DOHH2 (cell line): ENCODE data around the gene PIGO.

Experiments
- H3F3A ChIP-seq: fragments of 200-600 bp; sonication (generic), shearing (Covaris generic); 2 replicates; pipeline ENCODE4 v1.6.0; 2016; ENCODE audit warnings: antibody characterized with exemption, mild to moderate bottlenecking; ENCODE audit not compliant: control insufficient read depth, insufficient read depth
- H3K27ac ChIP-seq: fragments of 200-600 bp; sonication (generic); 2 replicates; pipeline ENCODE4 v1.5.1; 2014; ENCODE audit warnings: low read depth, mild to moderate bottlenecking, low read length, moderate library complexity
- H3K27me3 ChIP-seq: fragments of 200-600 bp; sonication (generic); 2 replicates; pipeline ENCODE4 v1.6.1; 2014; ENCODE audit warnings: mild to moderate bottlenecking, low read length, mixed read lengths; ENCODE audit not compliant: control insufficient read depth
- H3K36me3 ChIP-seq: fragments of 200-600 bp; sonication (generic); 2 replicates; pipeline ENCODE4 v1.6.1; 2014; ENCODE audit warnings: mild to moderate bottlenecking, low read length, moderate library complexity, mixed read lengths; ENCODE audit not compliant: control insufficient read depth
- H3K4me1 ChIP-seq: fragments of 200-600 bp; sonication (generic); 2 replicates; pipeline ENCODE4 v1.6.1; 2014; ENCODE audit warnings: mild to moderate bottlenecking, low read length, mixed read lengths; ENCODE audit not compliant: control insufficient read depth
- H3K4me2 ChIP-seq: fragments of 200-600 bp; sonication (generic); 2 replicates; pipeline ENCODE4 v1.6.0; 2014; ENCODE audit warnings: mild to moderate bottlenecking, low read length, moderate library complexity
- H3K4me3 ChIP-seq: fragments of 200-600 bp; sonication (generic); 2 replicates; pipeline ENCODE4 v1.5.1; 2014; ENCODE audit warnings: mild to moderate bottlenecking, low read length, mixed read lengths
- H3K79me2 ChIP-seq: fragments of 200-600 bp; sonication (generic); 2 replicates; pipeline ENCODE4 v1.6.1; 2014; ENCODE audit warnings: mild to moderate bottlenecking, low read length, mixed read lengths; ENCODE audit not compliant: control insufficient read depth
- H3K9me2 ChIP-seq: fragments of 200-600 bp; sonication (generic); replicated peaks from 2 replicates; pipeline ENCODE4 v1.6.1; 2014; ENCODE audit warnings: mild to moderate bottlenecking, low read length, mixed read lengths; ENCODE audit not compliant: control insufficient read depth
- H3K9me3 ChIP-seq: fragments of 200-600 bp; sonication (generic); 2 replicates; pipeline ENCODE4 v1.6.1; 2014; ENCODE audit warnings: antibody characterized with exemption, low read length, mixed read lengths; ENCODE audit not compliant: control insufficient read depth, insufficient read depth
- H4K20me1 ChIP-seq: fragments of 200-600 bp; sonication (generic); 2 replicates; pipeline ENCODE4 v1.6.0; 2014; ENCODE audit warnings: low read depth, mild to moderate bottlenecking, antibody characterized with exemption, low read length, moderate library complexity; ENCODE audit not compliant: control insufficient read depth, insufficient read depth
- EZH2phosphoT487 ChIP-seq: fragments of 200-600 bp; sonication (generic); IDR thresholded peaks from 2 replicates; pipeline ENCODE4 v1.6.1; 2017; ENCODE audit warnings: borderline replicate concordance, mild to moderate bottlenecking, antibody characterized with exemption, low read length, moderate library complexity, mixed read lengths
- TF ChIP-seq, protein P1 (sequence below): fragments of 200-600 bp; sonication (generic); IDR thresholded peaks from one replicate; pipeline ENCODE4 v1.5.1; 2014; ENCODE audit warnings: antibody characterized with exemption, mild to moderate bottlenecking, low read depth, low read length; ENCODE audit not compliant: poor library complexity, severe bottlenecking

Gene PIGO

DNA sequence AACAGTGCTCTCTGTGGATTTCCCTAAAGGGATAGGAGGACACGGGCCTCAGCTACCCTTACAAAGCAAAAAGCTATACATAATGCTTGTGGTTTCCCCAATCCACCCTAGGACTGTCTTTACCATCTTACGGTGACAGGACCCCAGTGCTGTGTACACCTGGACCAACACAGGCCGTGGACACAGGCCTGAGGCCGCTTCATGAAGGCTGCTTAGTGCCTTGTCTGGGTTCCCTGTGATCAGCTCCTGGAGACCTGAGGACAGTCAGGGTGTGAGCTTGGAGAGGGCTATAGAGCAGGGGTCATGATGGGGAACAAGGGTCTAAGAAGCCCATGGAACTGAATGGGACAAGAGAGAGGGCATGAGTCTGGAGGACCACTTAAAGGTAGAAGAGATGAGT is 19.5 kb downstream of the PIGO start:
- H3K4me2 ChIP-seq = no peak overlapping the region
- no peak overlapping the region for H3K27ac ChIP-seq
- peaks cover 62% of the 10 kb centered on the region for H3K36me3 ChIP-seq
- H3K9me3 ChIP-seq = no peaks in the 10 kb centered on the region
- peaks cover 9% of the 10 kb centered on the region for H3F3A ChIP-seq
- H3K79me2 ChIP-seq = peaks cover 35% of the 10 kb centered on the region
- no peaks in the 10 kb centered on the region for H4K20me1 ChIP-seq
- peaks cover 27% of the 10 kb centered on the region for H3K4me1 ChIP-seq
- no peaks in the 10 kb centered on the region for H3K27me3 ChIP-seq
- H3K9me2 ChIP-seq = no peaks in the 10 kb centered on the region
- H3K4me3 ChIP-seq = no peak overlapping the region
- TF ChIP-seq EZH2phosphoT487 = no peak
- TF ChIP-seq, protein P1, sequence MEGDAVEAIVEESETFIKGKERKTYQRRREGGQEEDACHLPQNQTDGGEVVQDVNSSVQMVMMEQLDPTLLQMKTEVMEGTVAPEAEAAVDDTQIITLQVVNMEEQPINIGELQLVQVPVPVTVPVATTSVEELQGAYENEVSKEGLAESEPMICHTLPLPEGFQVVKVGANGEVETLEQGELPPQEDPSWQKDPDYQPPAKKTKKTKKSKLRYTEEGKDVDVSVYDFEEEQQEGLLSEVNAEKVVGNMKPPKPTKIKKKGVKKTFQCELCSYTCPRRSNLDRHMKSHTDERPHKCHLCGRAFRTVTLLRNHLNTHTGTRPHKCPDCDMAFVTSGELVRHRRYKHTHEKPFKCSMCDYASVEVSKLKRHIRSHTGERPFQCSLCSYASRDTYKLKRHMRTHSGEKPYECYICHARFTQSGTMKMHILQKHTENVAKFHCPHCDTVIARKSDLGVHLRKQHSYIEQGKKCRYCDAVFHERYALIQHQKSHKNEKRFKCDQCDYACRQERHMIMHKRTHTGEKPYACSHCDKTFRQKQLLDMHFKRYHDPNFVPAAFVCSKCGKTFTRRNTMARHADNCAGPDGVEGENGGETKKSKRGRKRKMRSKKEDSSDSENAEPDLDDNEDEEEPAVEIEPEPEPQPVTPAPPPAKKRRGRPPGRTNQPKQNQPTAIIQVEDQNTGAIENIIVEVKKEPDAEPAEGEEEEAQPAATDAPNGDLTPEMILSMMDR = no peak

GRCh38 chr9:35075358-35075757 is 21.0 kb downstream of the PIGO start:
- peaks cover 50% of the 10 kb centered on the region for H3K79me2 ChIP-seq
- H3K27ac ChIP-seq = no peak overlapping the region

DNA sequence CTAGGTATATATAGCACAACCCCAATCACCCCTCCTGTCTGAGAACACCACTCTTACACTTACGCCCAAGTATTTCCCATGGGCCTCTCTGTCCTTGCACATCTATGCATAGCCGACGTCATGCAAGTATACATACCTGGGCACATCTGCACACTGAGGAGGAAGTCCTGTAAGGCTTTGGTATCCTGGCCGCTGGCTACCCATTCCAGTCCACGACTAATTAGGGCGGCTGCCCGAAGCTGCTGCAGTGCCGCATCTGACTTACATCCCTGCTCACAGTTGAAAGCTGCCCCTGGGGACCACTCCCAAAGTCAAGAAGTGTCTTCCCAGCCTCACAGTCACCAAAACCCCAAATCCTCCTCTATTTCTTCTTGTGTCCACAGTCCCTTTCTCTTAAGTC is 21.6 kb downstream of the PIGO start:
- Histone ChIP-seq H3K4me1 (peaks cover 36% of the 10 kb centered on the region), H4K20me1 (peaks cover 16% of the 10 kb centered on the region), H3K27ac (no peak overlapping the region), H3K36me3 (peaks cover 82% of the 10 kb centered on the region), H3K79me2 (peaks cover 55% of the 10 kb centered on the region), H3K27me3 (no peaks in the 10 kb centered on the region), H3K9me3 (no peaks in the 10 kb centered on the region), H3K4me2 (no peak overlapping the region), H3K4me3 (no peak overlapping the region), H3K9me2 (no peaks in the 10 kb centered on the region), H3F3A (peaks cover 12% of the 10 kb centered on the region)
- no peak for TF ChIP-seq EZH2phosphoT487
- TF ChIP-seq, protein P1 = no peak

More at GRCh38 chr9:35075358-35075757, 21.0 kb downstream of the PIGO start:
- H3K4me3 ChIP-seq = no peak overlapping the region
- H3K9me3 ChIP-seq = no peaks in the 10 kb centered on the region
- peaks cover 31% of the 10 kb centered on the region for H3K4me1 ChIP-seq
- H3K36me3 ChIP-seq = peaks cover 76% of the 10 kb centered on the region
- no peak for TF ChIP-seq EZH2phosphoT487
- TF ChIP-seq, protein P1 = no peak
- peaks cover 14% of the 10 kb centered on the region for H3F3A ChIP-seq
- no peaks in the 10 kb centered on the region for H3K27me3 ChIP-seq
- H4K20me1 ChIP-seq = peaks cover 11% of the 10 kb centered on the region
- no peak overlapping the region for H3K4me2 ChIP-seq
- no peaks in the 10 kb centered on the region for H3K9me2 ChIP-seq
